Measurements from ENCODE around the gene TBK1. TPM values are rescaled to one million over a fixed set of nuclear protein-coding genes. Genes with fewer than 3 reads are reported as not detected.

The TBK1 gene
- total and polyA plus RNA-seq, 9 of the 15 experiments (the other 6 are each of a cell fraction or from before 2014, with no cell fraction given) = 20.4 to 42.0 (median 27.8) TPM

DNA sequence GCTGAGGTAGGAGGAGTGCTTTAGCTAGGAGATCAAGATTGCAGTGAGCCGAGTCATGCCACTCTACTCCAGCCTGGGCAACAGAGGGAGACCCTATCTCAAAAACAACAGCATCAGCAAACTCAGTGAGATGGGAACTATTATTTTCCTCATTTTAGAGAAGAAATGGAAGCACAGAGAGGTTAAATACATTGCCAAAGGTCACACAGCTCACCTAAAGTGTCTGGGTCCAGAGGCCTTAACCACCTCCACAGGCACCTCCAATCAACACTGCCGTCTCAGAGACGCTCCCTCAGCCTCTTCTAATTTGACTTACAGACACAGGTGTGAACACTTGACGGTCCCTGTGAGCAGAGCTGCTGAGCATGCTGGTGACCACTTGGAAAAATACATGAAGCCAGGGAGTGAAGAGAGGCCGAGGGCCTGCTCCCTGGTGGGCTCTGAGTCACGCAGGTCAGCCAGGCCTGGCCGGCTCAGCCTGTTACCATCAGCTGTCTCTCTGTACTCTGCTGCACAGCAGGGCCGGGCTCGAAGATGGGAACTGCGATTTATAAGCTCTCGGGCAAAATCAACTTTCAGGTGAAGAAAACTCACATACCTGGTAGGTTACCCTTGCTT, 80.9 kb downstream of the TBK1 start:
- H3K9ac ChIP-seq (ENCODE audit: insufficient read depth in 1 of 2, low read depth in 2 of 2, low read length in 2 of 2) = 0 out of 4 replicates have a peak overlapping the region, but pooled peaks of 1 of the 2 experiments have one; percentile 7
- no peaks in the 10 kb centered on the region for H3K9me1 ChIP-seq (ENCODE audit: control insufficient read depth, insufficient read depth, low read length)
- H3K9me3 ChIP-seq (replicated peaks; ENCODE audit: control insufficient read depth, insufficient read depth, low read depth, low read length) = no peaks in the 10 kb centered on the region
- peak; percentile 54 for ATAC-seq
- peaks cover 3 to 5% of the 10 kb centered on the region in 2 experiments; a peak in 4 of 5 replicates for H3K27me3 ChIP-seq (ENCODE audit: control insufficient read depth in 2 of 2, insufficient read depth in 2 of 2, low read length in 2 of 2)
- no peak overlapping the region for H3K4me3 ChIP-seq
- WGBS (ENCODE audit: insufficient coverage, low coverage, missing lambda C conversion rate) = 29% methylated on average over 10 of the region's 11 CpGs
- H3K79me2 ChIP-seq (ENCODE audit: control insufficient read depth, insufficient read depth, low read length) = no peaks in the 10 kb centered on the region
- no peak for FAIRE-seq
- ChIA-PET CTCF (ENCODE audit: low intra/inter-chr PET ratio) (no interaction called here), POLR2A (interaction anchor here (0.5 to 1.7 kb wide), 4 partner anchors 9 to 527 kb away, joined by 3 to 5 read pairs (median 4); no protein-coding TSS in a partner anchor)
- H2AFZ ChIP-seq (ENCODE audit: low read depth, low read length) = no peak overlapping the region
- H4K20me1 ChIP-seq (replicated peaks; ENCODE audit: control insufficient read depth, insufficient read depth, low read length) = no peaks in the 10 kb centered on the region
- H3K4me1 ChIP-seq (replicated peaks in 1 of 2; ENCODE audit: control insufficient read depth in 2 of 2, insufficient read depth in 2 of 2, low read length in 2 of 2) = no peaks in the 10 kb centered on the region; a peak in 2 of 5 replicates
- DNase-seq (ENCODE audit: extremely low read depth in 1 of 4, low spot score in 3 of 4) = no peak
- in situ Hi-C loops (cut with MboI) = no loop called here
- no peak overlapping the region for H3K4me2 ChIP-seq (ENCODE audit: insufficient read depth, low read length)
- no peaks in the 10 kb centered on the region for H3K36me3 ChIP-seq (ENCODE audit: control insufficient read depth, insufficient read depth, low read length)
- no peak overlapping the region for H3K27ac ChIP-seq (ENCODE audit: extremely low read depth, low read depth, low read length)
- BruUV-seq (replicated peaks) = no TSS peak
- intact Hi-C loops (cut with micrococcal nuclease) = no loop called here
- TF ChIP-seq SAP30 (IDR thresholded peaks at IDR 0.05; ENCODE audit: borderline replicate concordance, insufficient read depth, low read depth, low read length, poor library complexity, severe bottlenecking) (no peak), GABPB2 (CRISPR knock-in tag; conservative IDR thresholded peaks at IDR 0.05) (no peak), KHSRP (IDR thresholded peaks at IDR 0.05) (no peak), BACH1 (tag; IDR thresholded peaks at IDR 0.05) (no peak), SNIP1 (IDR thresholded peaks at IDR 0.05; ENCODE audit: low read depth) (no peak), BCOR (IDR thresholded peaks at IDR 0.05) (peak; percentile 31; the same call in 1 of the 2 replicates), MYNN (IDR thresholded peaks at IDR 0.05) (no peak), MYNN (CRISPR knock-in tag; IDR thresholded peaks at IDR 0.05) (no peak), TAF15 (IDR thresholded peaks at IDR 0.05; ENCODE audit: low read depth, low read length) (no peak), CBFA2T2 (conservative IDR thresholded peaks at IDR 0.05) (no peak), BDP1 (IDR thresholded peaks at IDR 0.05; ENCODE audit: insufficient read depth, insufficient read length) (no peak), ZNF830 (CRISPR knock-in tag; IDR thresholded peaks at IDR 0.05) (no peak), ZNF316 (IDR thresholded peaks at IDR 0.05) (peak; percentile 10; the same call in 1 of the 2 replicates), CHD1 (IDR thresholded peaks at IDR 0.05; ENCODE audit: low read length) (no peak), ZNF644 (tag; IDR thresholded peaks at IDR 0.05; ENCODE audit: low read depth) (no peak), CBFA2T3 (IDR thresholded peaks at IDR 0.05) (no peak), RBM25 (IDR thresholded peaks at IDR 0.05; ENCODE audit: low read depth, low read length, severe bottlenecking) (peak; percentile 71), SAFB2 (IDR thresholded peaks at IDR 0.05; ENCODE audit: borderline replicate concordance, low read depth, low read length, severe bottlenecking) (no peak)
- TF ChIP-seq, protein P1, sequence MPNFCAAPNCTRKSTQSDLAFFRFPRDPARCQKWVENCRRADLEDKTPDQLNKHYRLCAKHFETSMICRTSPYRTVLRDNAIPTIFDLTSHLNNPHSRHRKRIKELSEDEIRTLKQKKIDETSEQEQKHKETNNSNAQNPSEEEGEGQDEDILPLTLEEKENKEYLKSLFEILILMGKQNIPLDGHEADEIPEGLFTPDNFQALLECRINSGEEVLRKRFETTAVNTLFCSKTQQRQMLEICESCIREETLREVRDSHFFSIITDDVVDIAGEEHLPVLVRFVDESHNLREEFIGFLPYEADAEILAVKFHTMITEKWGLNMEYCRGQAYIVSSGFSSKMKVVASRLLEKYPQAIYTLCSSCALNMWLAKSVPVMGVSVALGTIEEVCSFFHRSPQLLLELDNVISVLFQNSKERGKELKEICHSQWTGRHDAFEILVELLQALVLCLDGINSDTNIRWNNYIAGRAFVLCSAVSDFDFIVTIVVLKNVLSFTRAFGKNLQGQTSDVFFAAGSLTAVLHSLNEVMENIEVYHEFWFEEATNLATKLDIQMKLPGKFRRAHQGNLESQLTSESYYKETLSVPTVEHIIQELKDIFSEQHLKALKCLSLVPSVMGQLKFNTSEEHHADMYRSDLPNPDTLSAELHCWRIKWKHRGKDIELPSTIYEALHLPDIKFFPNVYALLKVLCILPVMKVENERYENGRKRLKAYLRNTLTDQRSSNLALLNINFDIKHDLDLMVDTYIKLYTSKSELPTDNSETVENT (CRISPR knock-in tag; IDR thresholded peaks at IDR 0.05) = no peak
- TF ChIP-seq, protein P2, sequence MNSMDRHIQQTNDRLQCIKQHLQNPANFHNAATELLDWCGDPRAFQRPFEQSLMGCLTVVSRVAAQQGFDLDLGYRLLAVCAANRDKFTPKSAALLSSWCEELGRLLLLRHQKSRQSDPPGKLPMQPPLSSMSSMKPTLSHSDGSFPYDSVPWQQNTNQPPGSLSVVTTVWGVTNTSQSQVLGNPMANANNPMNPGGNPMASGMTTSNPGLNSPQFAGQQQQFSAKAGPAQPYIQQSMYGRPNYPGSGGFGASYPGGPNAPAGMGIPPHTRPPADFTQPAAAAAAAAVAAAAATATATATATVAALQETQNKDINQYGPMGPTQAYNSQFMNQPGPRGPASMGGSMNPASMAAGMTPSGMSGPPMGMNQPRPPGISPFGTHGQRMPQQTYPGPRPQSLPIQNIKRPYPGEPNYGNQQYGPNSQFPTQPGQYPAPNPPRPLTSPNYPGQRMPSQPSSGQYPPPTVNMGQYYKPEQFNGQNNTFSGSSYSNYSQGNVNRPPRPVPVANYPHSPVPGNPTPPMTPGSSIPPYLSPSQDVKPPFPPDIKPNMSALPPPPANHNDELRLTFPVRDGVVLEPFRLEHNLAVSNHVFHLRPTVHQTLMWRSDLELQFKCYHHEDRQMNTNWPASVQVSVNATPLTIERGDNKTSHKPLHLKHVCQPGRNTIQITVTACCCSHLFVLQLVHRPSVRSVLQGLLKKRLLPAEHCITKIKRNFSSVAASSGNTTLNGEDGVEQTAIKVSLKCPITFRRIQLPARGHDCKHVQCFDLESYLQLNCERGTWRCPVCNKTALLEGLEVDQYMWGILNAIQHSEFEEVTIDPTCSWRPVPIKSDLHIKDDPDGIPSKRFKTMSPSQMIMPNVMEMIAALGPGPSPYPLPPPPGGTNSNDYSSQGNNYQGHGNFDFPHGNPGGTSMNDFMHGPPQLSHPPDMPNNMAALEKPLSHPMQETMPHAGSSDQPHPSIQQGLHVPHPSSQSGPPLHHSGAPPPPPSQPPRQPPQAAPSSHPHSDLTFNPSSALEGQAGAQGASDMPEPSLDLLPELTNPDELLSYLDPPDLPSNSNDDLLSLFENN (IDR thresholded peaks at IDR 0.05; ENCODE audit: low read depth in 2 of 2, low read length in 2 of 2) = no peak
